Measurements from ENCODE around the gene ADAM12. TPM values are rescaled to one million over a fixed set of nuclear protein-coding genes. Genes with fewer than 3 reads are reported as not detected.

ADAM12 gene
- total and polyA plus RNA-seq, 2 experiments from 2014 or later, result 0.13 to 0.87 TPM

- no peak for TF ChIP-seq ETS1 (IDR thresholded peaks at IDR 0.05)
Measured at GRCh38 chr10:126398383-126398743, 10.1 kb upstream of the ADAM12 start (continued).

DNA sequence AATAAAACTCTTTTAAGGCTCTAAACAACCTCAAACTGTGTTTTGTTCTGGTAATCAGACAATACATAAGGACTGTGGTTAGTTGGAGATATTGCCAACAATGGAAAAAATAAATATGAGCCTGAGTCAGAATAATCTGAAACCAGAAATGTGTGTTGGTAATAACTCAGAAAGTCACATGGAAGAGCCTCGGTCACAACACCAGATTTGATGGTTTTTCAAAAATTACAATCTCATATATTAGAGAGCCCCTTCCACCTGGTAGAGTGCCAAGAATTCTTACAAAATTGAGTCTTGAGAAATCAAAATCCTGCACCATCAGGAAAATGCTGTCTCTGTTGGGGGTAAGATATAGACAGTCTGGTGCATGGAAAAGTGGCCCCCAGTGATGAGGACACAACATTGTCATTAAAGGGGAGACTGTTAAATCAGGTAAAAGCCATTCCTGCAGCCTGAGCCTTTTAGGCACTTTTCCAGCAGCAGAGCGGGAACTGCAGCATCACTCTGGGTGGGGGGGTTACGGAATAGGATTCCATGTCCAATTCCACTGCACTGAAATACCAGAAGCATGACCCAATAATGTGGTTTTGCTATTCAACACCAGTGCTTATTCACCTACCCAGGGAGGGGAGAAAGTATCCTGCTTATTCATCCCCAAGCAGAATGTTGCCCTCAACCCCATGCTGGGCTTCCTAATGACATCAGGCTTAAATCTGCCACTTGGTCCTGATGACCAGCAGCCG is 9.5 kb upstream of the ADAM12 start:
- peak; percentile 45; the same call in 2 of the 3 replicates for ATAC-seq
- no peak overlapping the region for H3K4me2 ChIP-seq

More for the DNA sequence above, 9.5 kb upstream of the ADAM12 start:
- Histone ChIP-seq H3K36me3 (ENCODE audit: insufficient read depth) (no peaks in the 10 kb centered on the region), H3K4me3 (no peak overlapping the region), H3K9me2 (ENCODE audit: insufficient read depth) (no peaks in the 10 kb centered on the region), H2AFZ (peak overlapping the region; percentile 9; the same call in 1 of the 2 replicates), H3K27ac (ENCODE audit: low read depth) (no peak overlapping the region), H3K79me2 (replicated peaks; ENCODE audit: insufficient read depth) (no peaks in the 10 kb centered on the region), H3K4me1 (ENCODE audit: insufficient read depth) (no peaks in the 10 kb centered on the region), H4K20me1 (replicated peaks; ENCODE audit: insufficient read depth) (no peaks in the 10 kb centered on the region), H3F3A (replicated peaks; ENCODE audit: low read depth) (no peaks in the 10 kb centered on the region), H3K27me3 (ENCODE audit: insufficient read depth) (no peaks in the 10 kb centered on the region)
- H3K27ac Mint-ChIP-seq, result no peak overlapping the region
- peaks cover 13% of the 10 kb centered on the region for H3K4me1 Mint-ChIP-seq
- peak; percentile 25 for DNase-seq (ENCODE audit: low spot score)
- H3K9me3 Mint-ChIP-seq, result no peaks in the 10 kb centered on the region; the same call in 2 of the 3 replicates
- H3K4me3 Mint-ChIP-seq, result no peak overlapping the region
- H3K27me3 Mint-ChIP-seq (ENCODE audit: insufficient read depth, low read depth, poor library complexity), result peaks cover 2% of the 10 kb centered on the region
- TF ChIP-seq EZH2 (IDR thresholded peaks at IDR 0.05; ENCODE audit: low read depth, unreplicated experiment) (no peak), STAT1 (IDR thresholded peaks at IDR 0.05; ENCODE audit: unreplicated experiment) (no peak), POLR2AphosphoS5 (IDR thresholded peaks at IDR 0.05; ENCODE audit: low read depth) (no peak), ETS1 (IDR thresholded peaks at IDR 0.05) (no peak), EZH2phosphoT487 (IDR thresholded peaks at IDR 0.05; ENCODE audit: unreplicated experiment) (no peak), NANOG (IDR thresholded peaks at IDR 0.05; ENCODE audit: borderline replicate concordance) (no peak), ZNF114 (CRISPR knock-in tag; IDR thresholded peaks at IDR 0.05) (no peak), ZNF331 (CRISPR knock-in tag; IDR thresholded peaks at IDR 0.05; ENCODE audit: low read depth) (no peak)
- TF ChIP-seq, protein P1, sequence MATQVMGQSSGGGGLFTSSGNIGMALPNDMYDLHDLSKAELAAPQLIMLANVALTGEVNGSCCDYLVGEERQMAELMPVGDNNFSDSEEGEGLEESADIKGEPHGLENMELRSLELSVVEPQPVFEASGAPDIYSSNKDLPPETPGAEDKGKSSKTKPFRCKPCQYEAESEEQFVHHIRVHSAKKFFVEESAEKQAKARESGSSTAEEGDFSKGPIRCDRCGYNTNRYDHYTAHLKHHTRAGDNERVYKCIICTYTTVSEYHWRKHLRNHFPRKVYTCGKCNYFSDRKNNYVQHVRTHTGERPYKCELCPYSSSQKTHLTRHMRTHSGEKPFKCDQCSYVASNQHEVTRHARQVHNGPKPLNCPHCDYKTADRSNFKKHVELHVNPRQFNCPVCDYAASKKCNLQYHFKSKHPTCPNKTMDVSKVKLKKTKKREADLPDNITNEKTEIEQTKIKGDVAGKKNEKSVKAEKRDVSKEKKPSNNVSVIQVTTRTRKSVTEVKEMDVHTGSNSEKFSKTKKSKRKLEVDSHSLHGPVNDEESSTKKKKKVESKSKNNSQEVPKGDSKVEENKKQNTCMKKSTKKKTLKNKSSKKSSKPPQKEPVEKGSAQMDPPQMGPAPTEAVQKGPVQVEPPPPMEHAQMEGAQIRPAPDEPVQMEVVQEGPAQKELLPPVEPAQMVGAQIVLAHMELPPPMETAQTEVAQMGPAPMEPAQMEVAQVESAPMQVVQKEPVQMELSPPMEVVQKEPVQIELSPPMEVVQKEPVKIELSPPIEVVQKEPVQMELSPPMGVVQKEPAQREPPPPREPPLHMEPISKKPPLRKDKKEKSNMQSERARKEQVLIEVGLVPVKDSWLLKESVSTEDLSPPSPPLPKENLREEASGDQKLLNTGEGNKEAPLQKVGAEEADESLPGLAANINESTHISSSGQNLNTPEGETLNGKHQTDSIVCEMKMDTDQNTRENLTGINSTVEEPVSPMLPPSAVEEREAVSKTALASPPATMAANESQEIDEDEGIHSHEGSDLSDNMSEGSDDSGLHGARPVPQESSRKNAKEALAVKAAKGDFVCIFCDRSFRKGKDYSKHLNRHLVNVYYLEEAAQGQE (IDR thresholded peaks at IDR 0.05; ENCODE audit: unreplicated experiment), result no peak
- H3K36me3 Mint-ChIP-seq (ENCODE audit: low read depth), result no peaks in the 10 kb centered on the region
